Karpas-422 (cell line): ENCODE measurements around the gene CSTB. TPM values are rescaled to one million over a fixed set of nuclear protein-coding genes. Genes with fewer than 3 reads are reported as not detected.
"Not testable (repeated sequence)": the region's sequence is repeated elsewhere in the genome, so short reads cannot be mapped to it uniquely, and the experiment has no call there.

ENCODE experiments used
- DNase-seq: peaks from one replicate; pipeline ENCODE4 v3.0.0-alpha.2; 2015
- H2AFZ ChIP-seq: fragments of 200-600 bp; sonication (generic); 2 replicates; pipeline ENCODE4 v1.6.1; 2014; ENCODE audit warnings: antibody characterized with exemption, low read length, mixed read lengths
- H3K27ac ChIP-seq: fragments of 200-600 bp; sonication (generic); 2 replicates; pipeline ENCODE4 v1.5.1; 2014; ENCODE audit warnings: mild to moderate bottlenecking, low read length, moderate library complexity
- H3K27me3 ChIP-seq: fragments of 200-600 bp; sonication (generic); 2 replicates; pipeline ENCODE4 v1.6.1; 2014; ENCODE audit warnings: low read length, mixed read lengths
- H3K36me3 ChIP-seq: fragments of 200-600 bp; sonication (generic); 2 replicates; pipeline ENCODE4 v1.6.1; 2014; ENCODE audit warnings: low read length, mixed read lengths; ENCODE audit not compliant: insufficient read depth
- H3K4me1 ChIP-seq: fragments of 200-600 bp; sonication (generic); 2 replicates; pipeline ENCODE4 v1.6.1; 2014; ENCODE audit warnings: mild to moderate bottlenecking, low read length, mixed read lengths
- H3K4me2 ChIP-seq: fragments of 200-600 bp; sonication (generic); 2 replicates; pipeline ENCODE4 v1.6.1; 2014; ENCODE audit warnings: low read length, low read depth, mild to moderate bottlenecking; ENCODE audit not compliant: poor library complexity, severe bottlenecking
- H3K4me3 ChIP-seq: fragments of 200-600 bp; sonication (generic); 2 replicates; pipeline ENCODE4 v1.5.1; 2014; ENCODE audit warnings: mild to moderate bottlenecking, antibody characterized with exemption, low read length, mixed read lengths
- H3K79me2 ChIP-seq: fragments of 200-600 bp; sonication (generic); 2 replicates; pipeline ENCODE4 v1.6.1; 2014; ENCODE audit warnings: mild to moderate bottlenecking, low read length, mixed read lengths
- H3K9ac ChIP-seq: fragments of 200-600 bp; sonication (generic); 2 replicates; pipeline ENCODE4 v1.6.0; 2014; ENCODE audit warnings: low read length
- H3K9me2 ChIP-seq: fragments of 200-600 bp; sonication (generic), shearing (Covaris generic); replicated peaks from 2 replicates; pipeline ENCODE4 v1.6.0; 2014; ENCODE audit warnings: mild to moderate bottlenecking, low read length, moderate library complexity; ENCODE audit not compliant: insufficient read depth
- H3K9me3 ChIP-seq: fragments of 300-700, 200-600 bp; sonication (generic); 2 replicates; pipeline ENCODE4 v1.6.1; 2014; ENCODE audit warnings: low read length, mixed read lengths
- H4K20me1 ChIP-seq: fragments of 200-600 bp; sonication (generic); 2 replicates; pipeline ENCODE4 v1.6.1; 2014; ENCODE audit warnings: mild to moderate bottlenecking, antibody characterized with exemption, low read length, low read depth; ENCODE audit not compliant: insufficient read depth
- total RNA-seq: library from RNA; depleted of rRNA; stranded (reverse); fragments of >200 nt; shearing (Covaris generic); gene quantifications from 2 replicates; pipeline ENCODE4 v1.2.3, GENCODE V29; 2014; ENCODE audit warnings: low replicate concordance; rRNA removed

Gene CSTB
- 17.6 and 28.0 TPM in 2 replicates for total RNA-seq

GRCh38 chr21:43775795-43776430, at the start of gene CSTB:
TSS of gene CSTB (minus strand) at chr21:43776308. CDS start at chr21:43776269, 39 bp downstream.
- Histone ChIP-seq H3K4me1 (peaks cover 19% of the 10 kb centered on the region), H3K27ac (no peak within 1 kb of the TSS; the same call in 1 of the 2 replicates), H3K27me3 (no peaks in the 10 kb centered on the region), H3K36me3 (peaks cover 15% of the 10 kb centered on the region), H3K9me2 (no peaks in the 10 kb centered on the region), H2AFZ (peak within 1 kb of the TSS; percentile 98), H3K79me2 (peaks cover 14% of the 10 kb centered on the region), H4K20me1 (peaks cover 12% of the 10 kb centered on the region; the same call in 1 of the 2 replicates), H3K9ac (peak within 1 kb of the TSS; percentile 77), H3K4me3 (peak within 1 kb of the TSS; percentile 91), H3K4me2 (peak within 1 kb of the TSS; percentile 93), H3K9me3 (no peaks in the 10 kb centered on the region)
- DNase-seq = peak; percentile 93

- Histone ChIP-seq H3K9me2 (no peaks in the 10 kb centered on the region), H3K4me2 (no peak overlapping the region), H4K20me1 (no peaks in the 10 kb centered on the region), H3K9ac (no peak overlapping the region), H3K9me3 (no peaks in the 10 kb centered on the region), H2AFZ (no peak overlapping the region), H3K36me3 (no peaks in the 10 kb centered on the region), H3K4me1 (no peaks in the 10 kb centered on the region), H3K4me3 (no peak overlapping the region), H3K27me3 (no peaks in the 10 kb centered on the region), H3K79me2 (no peaks in the 10 kb centered on the region), H3K27ac (no peak overlapping the region)
- no peak for DNase-seq
Observed at GRCh38 chr21:43825242-43825935, 49.3 kb upstream of the CSTB start.

GRCh38 chr21:43824333-43825241, 48.5 kb upstream of the CSTB start:
- Histone ChIP-seq H3K4me1 (no peaks in the 10 kb centered on the region), H3K9ac (no peak overlapping the region), H3K79me2 (no peaks in the 10 kb centered on the region), H3K4me3 (no peak overlapping the region), H3K27ac (no peak overlapping the region), H4K20me1 (no peaks in the 10 kb centered on the region), H3K27me3 (no peaks in the 10 kb centered on the region), H2AFZ (no peak overlapping the region), H3K4me2 (no peak overlapping the region), H3K36me3 (no peaks in the 10 kb centered on the region), H3K9me2 (no peaks in the 10 kb centered on the region), H3K9me3 (no peaks in the 10 kb centered on the region)
- no peak for DNase-seq

GRCh38 chr21:43822741-43823140, 46.6 kb upstream of the CSTB start:
- H3K4me1 ChIP-seq = peaks cover 13% of the 10 kb centered on the region
- H3K27ac ChIP-seq, H3K79me2 ChIP-seq, H3K4me2 ChIP-seq, H3K9me2 ChIP-seq, H4K20me1 ChIP-seq, H2AFZ ChIP-seq, H3K27me3 ChIP-seq, H3K9me3 ChIP-seq, H3K36me3 ChIP-seq, DNase-seq, H3K4me3 ChIP-seq, H3K9ac ChIP-seq: not testable (repeated sequence)

- not testable (repeated sequence) for H3K27ac ChIP-seq, DNase-seq, H3K27me3 ChIP-seq, H4K20me1 ChIP-seq, H3K36me3 ChIP-seq, H3K4me3 ChIP-seq, H3K4me2 ChIP-seq, H3K9ac ChIP-seq, H3K79me2 ChIP-seq, H3K9me3 ChIP-seq, H2AFZ ChIP-seq, H3K9me2 ChIP-seq
- peaks cover 17% of the 10 kb centered on the region for H3K4me1 ChIP-seq
Observed at GRCh38 chr21:43822166-43822565, 46.1 kb upstream of the CSTB start.

GRCh38 chr21:43820466-43820865, 44.4 kb upstream of the CSTB start:
- no peak overlapping the region for H2AFZ ChIP-seq
- no peak overlapping the region for H3K27ac ChIP-seq
- no peaks in the 10 kb centered on the region for H3K9me3 ChIP-seq
- H3K79me2 ChIP-seq = no peaks in the 10 kb centered on the region
- H3K4me3 ChIP-seq = no peak overlapping the region
- H3K9me2 ChIP-seq = no peaks in the 10 kb centered on the region
- H3K4me2 ChIP-seq = no peak overlapping the region
- DNase-seq = no peak
- no peaks in the 10 kb centered on the region for H3K36me3 ChIP-seq
- no peak overlapping the region for H3K9ac ChIP-seq
- no peaks in the 10 kb centered on the region for H3K27me3 ChIP-seq
- no peaks in the 10 kb centered on the region for H4K20me1 ChIP-seq
- peaks cover 25% of the 10 kb centered on the region for H3K4me1 ChIP-seq

GRCh38 chr21:43819511-43820405, 43.6 kb upstream of the CSTB start:
- Histone ChIP-seq H3K27me3 (no peaks in the 10 kb centered on the region), H2AFZ (no peak overlapping the region), H3K9me3 (no peaks in the 10 kb centered on the region), H3K36me3 (no peaks in the 10 kb centered on the region), H4K20me1 (no peaks in the 10 kb centered on the region), H3K4me3 (no peak overlapping the region), H3K4me1 (peaks cover 25% of the 10 kb centered on the region), H3K27ac (no peak overlapping the region), H3K4me2 (no peak overlapping the region), H3K9ac (no peak overlapping the region), H3K9me2 (no peaks in the 10 kb centered on the region), H3K79me2 (no peaks in the 10 kb centered on the region)
- DNase-seq = peak; percentile 36
